ENCODE measurements around the gene CD109. TPM values are rescaled to one million over a fixed set of nuclear protein-coding genes. Genes with fewer than 3 reads are reported as not detected.

Gene CD109
- total RNA-seq, 1 experiment from 2014 or later, result 3.2 TPM

GRCh38 chr6:73873081-73873480 lies 177.1 kb downstream of the CD109 start:
- Histone ChIP-seq H3T11ph (ENCODE audit: low read length) (no peak overlapping the region), H2BK5ac (ENCODE audit: insufficient read length, low read length) (no peak overlapping the region), H3K9me3 (ENCODE audit: control insufficient read depth, low read depth, low read length) (no peaks in the 10 kb centered on the region), H3K79me1 (ENCODE audit: insufficient read depth, low read depth, low read length, poor library complexity, severe bottlenecking) (no peaks in the 10 kb centered on the region), H3K14ac (ENCODE audit: insufficient read depth, low read length) (no peak overlapping the region), H4K5ac (ENCODE audit: insufficient read length, low read depth, low read length) (no peak overlapping the region), H2BK15ac (ENCODE audit: low read depth, low read length) (no peak overlapping the region), H3K27me3 (ENCODE audit: insufficient read depth, low read length) (no peaks in the 10 kb centered on the region), H2BK20ac (ENCODE audit: low read depth, low read length, poor library complexity, severe bottlenecking) (no peak overlapping the region), H2BK120ac (ENCODE audit: low read depth, low read length, poor library complexity, severe bottlenecking) (no peak overlapping the region), H2AK5ac (ENCODE audit: insufficient read length, low read length) (no peak overlapping the region), H3K18ac (ENCODE audit: insufficient read length, low read depth, low read length) (no peak overlapping the region), H3K4me2 (ENCODE audit: insufficient read depth, insufficient read length, low read length) (no peak overlapping the region), H2AFZ (ENCODE audit: low read length) (no peak overlapping the region), H3K27ac (ENCODE audit: insufficient read length, low read depth, low read length) (no peak overlapping the region), H4K8ac (replicated peaks; ENCODE audit: insufficient read length, low read depth, low read length) (no peak overlapping the region), H3K23me2 (ENCODE audit: insufficient read length, low read depth, low read length, poor library complexity, severe bottlenecking) (no peaks in the 10 kb centered on the region), H3K4ac (ENCODE audit: low read depth, low read length) (no peak overlapping the region), H4K91ac (ENCODE audit: insufficient read length, low read depth, low read length) (no peak overlapping the region), H3K79me2 (ENCODE audit: insufficient read depth, low read length) (no peaks in the 10 kb centered on the region), H4K20me1 (ENCODE audit: control insufficient read depth, insufficient read depth, insufficient read length) (no peaks in the 10 kb centered on the region), H3K56ac (ENCODE audit: insufficient read length, low read depth, low read length) (no peak overlapping the region), H3K4me1 (ENCODE audit: insufficient read depth, low read length) (no peaks in the 10 kb centered on the region), H3K9ac (ENCODE audit: extremely low read depth, insufficient read length, low read length) (no peak overlapping the region), H2BK12ac (ENCODE audit: insufficient read length, low read depth, low read length) (no peak overlapping the region), H3K23ac (ENCODE audit: insufficient read length, low read depth, low read length) (no peak overlapping the region)
- Mint-ChIP-seq H3K27me3 (ENCODE audit: low read depth) (no peaks in the 10 kb centered on the region), H3K27ac (no peak overlapping the region), H3K9me3 (no peaks in the 10 kb centered on the region), H3K4me3 (no peak overlapping the region), H3K4me1 (no peaks in the 10 kb centered on the region), H3K36me3 (ENCODE audit: insufficient read depth in 1 of 3, low read depth in 3 of 3) (no peaks in the 10 kb centered on the region)
- no peak for TF ChIP-seq CTCF (conservative IDR thresholded peaks at IDR 0.05)
- no peak for DNase-seq

Other genes with a start within 250 kb of the CD109 start
- 1.7 and 1.8 TPM in 2 replicates for gene CGAS, start 243.9 kb upstream of the CD109 start, total RNA-seq (2021)
- gene MTO1, start 234.5 kb upstream of the CD109 start, total RNA-seq (2021), result 23.9 and 27.8 TPM in 2 replicates
- 13,057 and 13,182 TPM in 2 replicates for gene EEF1A1, start 175.2 kb upstream of the CD109 start, total RNA-seq (2021)
- gene SLC17A5, start 42.2 kb upstream of the CD109 start, total RNA-seq (2021), result 8.3 and 8.9 TPM in 2 replicates